Heart left ventricle (tissue), 16 donors: Measurements from ENCODE around the gene SCCPDH. TPM values are rescaled to one million over a fixed set of nuclear protein-coding genes. Genes with fewer than 3 reads are reported as not detected.

Experiments used
- ATAC-seq, 4 donors: fragments of 200-7000 bp; cut with Tn5 transposase; one replicate each; pipeline ENCODE4 v1.9.1; 2020 to 2022; ENCODE audit warnings: moderate library complexity in 4 of 4, mild to moderate bottlenecking in 3 of 4, moderate number of reproducible peaks in 1 of 4
- DNase-seq, 5 donors: peaks; one replicate each; pipeline ENCODE4 v3.0.0-alpha.2; 2020
- H3K27ac ChIP-seq, 12 donors: fragments of 200-600 bp; sonication (generic) in 4 of 12; one replicate each; pipeline versions ENCODE4 v1.5.0 to v1.8.0; 2016 to 2022; ENCODE audit warnings: mild to moderate bottlenecking in 2 of 12
- H3K27me3 ChIP-seq, 9 donors: fragments of 200-600 bp; sonication (generic) in 2 of 9; one replicate each; pipeline versions ENCODE4 v1.5.1 to v1.8.0; 2016 to 2022; ENCODE audit warnings: mild to moderate bottlenecking in 3 of 9
- H3K36me3 ChIP-seq, 9 donors: fragments of 200-600 bp; sonication (generic) in 2 of 9; one replicate each; pipeline versions ENCODE4 v1.5.0 to v1.8.0; 2018 to 2022; ENCODE audit warnings: mild to moderate bottlenecking in 2 of 9
- H3K4me1 ChIP-seq, 12 donors: fragments of 200-600 bp; sonication (generic) in 4 of 12; one replicate each; pipeline versions ENCODE4 v1.5.0 to v1.8.0; 2016 to 2022; ENCODE audit warnings: mild to moderate bottlenecking in 3 of 12
- H3K4me3 ChIP-seq, 12 donors: fragments of 200-600 bp; sonication (generic) in 4 of 12; one replicate each; pipeline versions ENCODE4 v1.5.0 to v1.8.0; 2017 to 2022; ENCODE audit warnings: mild to moderate bottlenecking in 9 of 12, moderate library complexity in 4 of 12
- H3K9me3 ChIP-seq, 12 donors: fragments of 200-600 bp; sonication (generic) in 4 of 12; one replicate each; pipeline versions ENCODE4 v1.5.0 to v1.8.0; 2016 to 2022; ENCODE audit warnings: mild to moderate bottlenecking in 1 of 12
- CTCF ChIP-seq, 12 donors: fragments of 200-600 bp; sonication (generic) in 4 of 12; IDR thresholded peaks; one replicate each; pipeline versions ENCODE4 v1.5.0 to v1.8.0; 2018 to 2022; ENCODE audit warnings: antibody characterized with exemption in 12 of 12, mild to moderate bottlenecking in 5 of 12
- POLR2A ChIP-seq, 2 donors: fragments of 450-650 bp; IDR thresholded peaks; one replicate each; pipeline ENCODE4 v1.6.1; 2017; ENCODE audit warnings: antibody characterized with exemption in 2 of 2, mild to moderate bottlenecking in 2 of 2, moderate library complexity in 2 of 2
- WGBS, 4 donors: extraction: QIAGEN DNeasy Blood & Tissue Kit in 2 of 4; methylation state at CpG; one replicate each; pipeline versions ENCODE4 v1.1.5 to v1.1.7; 2013 to 2018; 5-methylcytosine and 5-hydroxymethylcytosine counted together
- intact Hi-C, 10 donors: fragments of 100-400 bp; cut with DNase I; formaldehyde crosslinking; loops; one replicate each; pipeline versions ENCODE4 v1.11.1 to v1.14.2; 2022
- polyA plus RNA-seq, 2 donors: library from polyadenylated mRNA; stranded (reverse); fragments of 200-250 nt; gene quantifications; one replicate each; pipeline ENCODE4 v1.2.3, GENCODE V29; 2013
- total RNA-seq, 9 donors: library from RNA; depleted of rRNA in 2 of 9; stranded (reverse); fragments of >200 nt in 2 of 9; fragmentation: NEBNext Ultra II Directional in 3 of 9; extraction: Animal tissue kit (Norgen Biotek cat#: 25700) in 3 of 9; gene quantifications; one replicate each; pipeline versions ENCODE4 v1.1.0 to v1.2.4, GENCODE V29; 2016 to 2023
- donor health status: ischemic (EF 13 %, LVEDD 7.1; RV severe dilation, severe dysfunction).
- donor health status: healthy with polysubstance abuse.
- donor health status: DM: no; HTN: yes; CAD: no.
- donor health status: DM: no; HTN: no; CAD: no.
- donor health status: ischemic (EF 25% LVEDD 6.9; RV normal size, moderate dysfunction).
- donor health status: ischemic (EF 25% LVEDD 5.7; RV mildly dilated, moderate dysfunction).
- donor health status: healthy.
- donor health status: DM: yes; HTN: yes; CAD: no.
- donor health status: ischemic (EF 35%, LVEDD 5.7; RV mildly dilated, moderate dysfunction).
- donor health status: nonischemic (EF 11% LVEDD 7.7; RV severe dilation, severe dysfunction).
- donor health status: DM: yes; HTN: yes; CAD: no.
- donor health status: PGD.
- donor health status: ischemic (EF 29% LVEDD 5.4; RV normal size, mild dysfunction).
- donor health status: nonischemic (EF 23%, LVEDD 6.1; RV moderate dilation, normal function).

Gene SCCPDH
- total and polyA plus RNA-seq, 11 donors: 13.8 to 36.4 (median 31.0) TPM

GRCh38 chr1:246703581-246703980 is 20.6 kb upstream of the SCCPDH start:
- Histone ChIP-seq H3K4me3 (no peak overlapping the region), H3K27me3 (no peaks in the 10 kb centered on the region), H3K4me1 (peaks cover 0 to 12% (median 4%) of the 10 kb centered on the region in 12 donors), H3K9me3 (no peaks in the 10 kb centered on the region), H3K36me3 (no peaks in the 10 kb centered on the region), H3K27ac (no peak overlapping the region)
- intact Hi-C loops: loop anchor here in 1 of 10 donors (5.0 kb wide), 1 partner anchor 211 kb away; no protein-coding TSS in a partner anchor
- WGBS, 4 donors: 57 to 64% (median 59%) methylated on average over 8 of the region's 8 CpGs
- ATAC-seq (no peak), DNase-seq (no peak)
- TF ChIP-seq POLR2A (IDR thresholded peaks at IDR 0.05) (no peak), CTCF (IDR thresholded peaks at IDR 0.05) (no peak)

- WGBS, 4 donors: 74 to 88% (median 80%) methylated on average over 3 of the region's 3 CpGs
- H3K27ac ChIP-seq: no peak overlapping the region
- no peak for TF ChIP-seq CTCF (IDR thresholded peaks at IDR 0.05)
- TF ChIP-seq POLR2A (IDR thresholded peaks at IDR 0.05): no peak
- intact Hi-C loops: no loop called here
- ATAC-seq (no peak), DNase-seq (no peak)
- peaks cover 0 to 12% (median 0%) of the 10 kb centered on the region in 12 donors for H3K4me1 ChIP-seq
- no peaks in the 10 kb centered on the region for H3K27me3 ChIP-seq
- H3K36me3 ChIP-seq: no peaks in the 10 kb centered on the region
- no peak overlapping the region for H3K4me3 ChIP-seq
- H3K9me3 ChIP-seq: no peaks in the 10 kb centered on the region
Measured at GRCh38 chr1:246705368-246705767, 18.8 kb upstream of the SCCPDH start.

- ATAC-seq: no peak
- Histone ChIP-seq H3K36me3 (no peaks in the 10 kb centered on the region), H3K4me3 (no peak overlapping the region), H3K4me1 (peaks cover 0 to 12% (median 0%) of the 10 kb centered on the region in 12 donors), H3K27ac (no peak overlapping the region), H3K9me3 (no peaks in the 10 kb centered on the region), H3K27me3 (no peaks in the 10 kb centered on the region)
- DNase-seq: no peak
- intact Hi-C loops: no loop called here
- WGBS, 4 donors: 86 to 97% (median 95%) methylated on average over 6 of the region's 6 CpGs
- TF ChIP-seq CTCF (IDR thresholded peaks at IDR 0.05): no peak
Measured at GRCh38 chr1:246708166-246708565, 16.0 kb upstream of the SCCPDH start.

- TF ChIP-seq POLR2A (IDR thresholded peaks at IDR 0.05): no peak
- TF ChIP-seq CTCF (IDR thresholded peaks at IDR 0.05): no peak
- Histone ChIP-seq H3K4me3 (no peak overlapping the region), H3K36me3 (no peaks in the 10 kb centered on the region), H3K9me3 (no peaks in the 10 kb centered on the region), H3K27me3 (no peaks in the 10 kb centered on the region), H3K27ac (no peak overlapping the region), H3K4me1 (peaks cover 0 to 7% (median 0%) of the 10 kb centered on the region in 12 donors)
- 92 to 98% (median 94%) methylated on average over 2 to 4 of the region's 4 CpGs for WGBS, 4 donors
- no peak for DNase-seq
- intact Hi-C loops: no loop called here
- ATAC-seq: no peak
Measured at GRCh38 chr1:246709196-246709595, 15.0 kb upstream of the SCCPDH start.
